ENCODE measurements around the gene COL5A3. TPM values are rescaled to one million over a fixed set of nuclear protein-coding genes. Genes with fewer than 3 reads are reported as not detected.
A peak's percentile ranks its signal among the peaks of the same experiment; 100 is the strongest.

COL5A3 gene
- total RNA-seq (10 to 100 TPM in 4 of 10 donors, 1 to 10 TPM in 6; 3.8 to 27.8 (median 6.1) TPM), polyA plus RNA-seq (10 to 100 TPM; 18.2 to 35.6 TPM)
- long read RNA-seq, donor 1, full-length matches to known transcripts: 2 of 13 reads
- long read RNA-seq, donor 1, partial matches to known transcripts: 8 of 13 reads
- long read RNA-seq, donor 1, other reads (novel, unspliced or antisense): 3 of 13 reads
- long read RNA-seq, donor 2, partial matches to known transcripts: 4 of 10 reads
- long read RNA-seq, donor 2, other reads (novel, unspliced or antisense): 6 of 10 reads
- long read RNA-seq, donor 3, full-length matches to known transcripts: 1 of 3 reads
- long read RNA-seq, donor 3, partial matches to known transcripts: 0 of 3 reads
- long read RNA-seq, donor 3, other reads (novel, unspliced or antisense): 2 of 3 reads

DNA sequence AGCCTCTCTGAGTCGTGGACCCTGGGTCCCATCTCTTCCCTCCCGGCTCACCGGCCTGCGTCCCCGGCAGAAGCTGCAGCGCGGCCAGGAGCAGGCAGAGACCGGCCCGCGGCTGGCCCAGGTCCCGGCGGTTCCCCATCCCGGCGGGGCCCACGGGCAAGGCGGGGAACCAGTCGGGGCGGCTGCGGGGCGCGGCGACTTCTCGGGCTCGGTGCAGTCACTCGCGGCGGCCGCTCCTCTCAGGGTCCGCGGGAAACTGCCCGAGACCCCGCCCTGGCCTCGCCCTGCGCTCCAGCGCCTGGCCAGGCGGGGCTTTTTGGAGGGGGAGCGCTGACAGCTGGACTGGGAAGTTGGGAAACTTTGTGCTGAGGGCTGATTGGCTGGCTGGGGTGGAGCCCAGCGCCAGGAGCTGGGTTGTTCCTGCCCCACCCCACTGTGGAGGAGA lies at the start of gene COL5A3:
TSS of gene COL5A3 (minus strand) at position 258 of the 445 bp plus-strand sequence. CDS start at position 139, 119 bp downstream.
- 1% methylated on average over 38 of the region's 38 CpGs for WGBS, 2 donors
- peak within 1 kb of the TSS in 9 of 10 donors; percentile 35 to 64 (median 54) for H3K4me3 ChIP-seq
- peak within 1 kb of the TSS; percentile 32 to 87 (median 63) for H3K27ac ChIP-seq
- no peaks in the 10 kb centered on the region for H3K9me3 ChIP-seq
- TF ChIP-seq, protein P1, sequence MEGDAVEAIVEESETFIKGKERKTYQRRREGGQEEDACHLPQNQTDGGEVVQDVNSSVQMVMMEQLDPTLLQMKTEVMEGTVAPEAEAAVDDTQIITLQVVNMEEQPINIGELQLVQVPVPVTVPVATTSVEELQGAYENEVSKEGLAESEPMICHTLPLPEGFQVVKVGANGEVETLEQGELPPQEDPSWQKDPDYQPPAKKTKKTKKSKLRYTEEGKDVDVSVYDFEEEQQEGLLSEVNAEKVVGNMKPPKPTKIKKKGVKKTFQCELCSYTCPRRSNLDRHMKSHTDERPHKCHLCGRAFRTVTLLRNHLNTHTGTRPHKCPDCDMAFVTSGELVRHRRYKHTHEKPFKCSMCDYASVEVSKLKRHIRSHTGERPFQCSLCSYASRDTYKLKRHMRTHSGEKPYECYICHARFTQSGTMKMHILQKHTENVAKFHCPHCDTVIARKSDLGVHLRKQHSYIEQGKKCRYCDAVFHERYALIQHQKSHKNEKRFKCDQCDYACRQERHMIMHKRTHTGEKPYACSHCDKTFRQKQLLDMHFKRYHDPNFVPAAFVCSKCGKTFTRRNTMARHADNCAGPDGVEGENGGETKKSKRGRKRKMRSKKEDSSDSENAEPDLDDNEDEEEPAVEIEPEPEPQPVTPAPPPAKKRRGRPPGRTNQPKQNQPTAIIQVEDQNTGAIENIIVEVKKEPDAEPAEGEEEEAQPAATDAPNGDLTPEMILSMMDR (IDR thresholded peaks at IDR 0.05): no peak
- intact Hi-C loops (cut with DNase I): no loop called here
- peaks cover 3 to 47% (median 16%) of the 10 kb centered on the region in 9 donors for H3K4me1 ChIP-seq
- peaks cover 0 to 7% (median 0%) of the 10 kb centered on the region in 9 donors for H3K36me3 ChIP-seq
- ATAC-seq (peak; percentile 40 to 74 (median 54)), DNase-seq (peak; percentile 69 to 81)
- peaks cover 0 to 86% (median 72%) of the 10 kb centered on the region in 7 donors for H3K27me3 ChIP-seq

DNA sequence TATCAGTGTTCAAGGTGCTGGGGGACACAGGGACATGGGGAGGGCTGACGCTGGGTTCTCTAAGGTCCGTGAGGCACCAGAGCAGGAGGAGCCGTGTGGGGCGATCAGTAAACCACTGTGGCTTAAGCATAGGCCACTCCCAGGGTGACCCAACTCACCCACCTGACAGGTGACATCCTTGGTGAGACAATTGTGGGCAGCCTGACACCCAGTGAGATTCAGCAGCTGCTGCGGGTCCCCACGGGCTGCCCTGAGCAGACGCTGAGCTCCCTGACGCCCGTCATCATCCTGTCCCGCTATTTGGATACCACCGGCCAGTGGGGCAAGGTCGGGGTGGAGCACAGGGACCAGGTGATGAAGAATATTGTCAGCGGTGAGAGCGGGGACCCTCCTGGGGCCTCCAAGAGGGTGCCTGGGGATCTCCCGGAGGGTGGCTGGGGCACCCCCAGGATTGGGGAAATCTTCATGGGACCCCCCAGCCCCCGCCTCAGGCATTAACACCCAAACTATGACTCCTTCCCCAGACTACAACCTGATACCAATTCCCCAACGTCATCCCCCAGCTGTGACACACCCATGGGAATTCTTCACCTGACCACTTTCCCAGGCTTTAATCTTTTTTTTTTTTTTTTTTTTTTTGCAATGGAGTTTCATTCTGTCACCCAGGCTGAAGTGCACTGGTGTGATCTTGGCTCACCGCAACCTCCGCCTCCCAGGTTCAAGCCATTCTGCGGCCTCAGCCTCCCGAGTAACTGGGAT lies 42.5 kb upstream of the COL5A3 start:
- DNase-seq (no peak), ATAC-seq (no peak)
- Histone ChIP-seq H3K9me3 (no peaks in the 10 kb centered on the region), H3K27ac (no peak overlapping the region), H3K36me3 (no peaks in the 10 kb centered on the region), H3K27me3 (peaks cover 0 to 29% (median under 1%) of the 10 kb centered on the region in 7 donors), H3K4me1 (no peaks in the 10 kb centered on the region), H3K4me3 (no peak overlapping the region)
- TF ChIP-seq, protein P1 (IDR thresholded peaks at IDR 0.05): no peak
- 72 to 76% methylated on average over 21 of the region's 21 CpGs for WGBS, 2 donors
- intact Hi-C loops (cut with DNase I): no loop called here

DNA sequence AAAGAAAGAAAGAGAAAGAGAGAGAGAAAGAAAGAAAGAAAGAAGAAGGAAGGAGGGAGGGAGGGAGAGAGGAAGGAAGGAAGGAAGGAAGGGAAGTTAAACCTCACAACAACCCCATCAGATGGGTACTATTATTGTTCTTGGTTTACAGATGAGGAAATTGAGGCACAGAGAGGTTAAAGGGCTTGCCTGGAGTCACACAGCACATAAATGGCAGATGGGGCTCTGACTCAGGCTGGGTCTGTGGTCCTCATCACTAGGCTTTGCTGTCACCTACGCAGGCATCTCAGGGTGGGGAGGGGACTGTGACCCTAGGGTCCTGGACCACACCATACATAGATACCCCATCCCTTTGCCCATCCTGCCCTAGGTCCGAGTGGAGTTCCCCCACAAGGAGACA lies 39.3 kb upstream of the COL5A3 start:
- no peak overlapping the region for H3K4me3 ChIP-seq
- 53 to 93% methylated on average over 2 of the region's 2 CpGs for WGBS, 2 donors
- no peak overlapping the region for H3K27ac ChIP-seq
- H3K27me3 ChIP-seq: peaks cover 0 to 27% (median 7%) of the 10 kb centered on the region in 7 donors
- DNase-seq: no peak
- no peaks in the 10 kb centered on the region for H3K4me1 ChIP-seq
- no peak for ATAC-seq
- H3K9me3 ChIP-seq: peaks cover 0 to 22% (median 10%) of the 10 kb centered on the region in 11 donors
- intact Hi-C loops (cut with DNase I): no loop called here
- no peaks in the 10 kb centered on the region for H3K36me3 ChIP-seq
- TF ChIP-seq, protein P1 (IDR thresholded peaks at IDR 0.05): no peak

DNA sequence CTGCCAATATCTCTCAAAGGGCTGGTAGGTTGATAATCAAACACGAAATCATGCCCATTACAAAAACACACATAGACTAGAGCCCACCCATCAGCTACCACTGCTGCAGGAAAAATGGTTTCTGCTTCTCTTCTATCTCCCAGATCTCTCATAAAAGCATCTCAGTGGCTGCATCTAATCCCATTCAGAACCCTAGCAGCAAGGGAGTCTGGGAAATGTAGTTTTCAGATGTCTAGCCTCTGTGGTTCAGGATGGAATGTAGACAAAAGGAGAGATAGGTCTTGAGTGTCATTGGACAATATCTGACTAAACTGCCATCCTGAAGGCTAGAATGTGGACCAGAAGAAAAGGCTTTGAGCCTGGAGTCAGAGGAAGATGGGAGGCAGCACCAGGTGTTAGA lies 35.1 kb upstream of the COL5A3 start:
- DNase-seq (no peak), ATAC-seq (no peak)

More for the DNA sequence above, 35.1 kb upstream of the COL5A3 start:
- Histone ChIP-seq H3K4me3 (no peak overlapping the region), H3K36me3 (no peaks in the 10 kb centered on the region), H3K27ac (no peak overlapping the region), H3K27me3 (peaks cover 0 to 15% (median 7%) of the 10 kb centered on the region in 7 donors), H3K4me1 (no peaks in the 10 kb centered on the region), H3K9me3 (peaks cover 0 to 65% (median 42%) of the 10 kb centered on the region in 11 donors)
- TF ChIP-seq, protein P1 (IDR thresholded peaks at IDR 0.05): no peak
- intact Hi-C loops (cut with DNase I): no loop called here
- WGBS, 2 donors: 28 to 50% methylated on average over 1 of the region's 1 CpG

Measured in heart right ventricle (tissue), 16 donors.